HepG2 (cell line): Measurements from ENCODE around the gene HRG. TPM values are rescaled to one million over a fixed set of nuclear protein-coding genes. Genes with fewer than 3 reads are reported as not detected.

Experiments
- ASH2L ChIP-seq: fragments of 300-600, 200-600 bp; sonication (generic); IDR thresholded peaks from 2 replicates; pipeline ENCODE4 v1.7.0; 2017; ENCODE audit warnings: low read depth, mild to moderate bottlenecking, moderate library complexity, mixed read lengths, low read length; ENCODE audit not compliant: insufficient read length
- ATF2 ChIP-seq: sonication (generic); formaldehyde crosslinking; IDR thresholded peaks from 2 replicates; pipeline ENCODE4 v1.4.0; 2020; ENCODE audit warnings: missing genetic modification reagents
- BHLHE40 ChIP-seq: IDR thresholded peaks from 2 replicates; pipeline ENCODE4 v1.6.1; 2011; ENCODE audit warnings: low read length, improper control_type of control experiment
- CCDC6 ChIP-seq: sonication (generic); formaldehyde crosslinking; IDR thresholded peaks from 2 replicates; pipeline ENCODE4 v1.8.1; 2022; ENCODE audit warnings: mild to moderate bottlenecking, missing genetic modification reagents, moderate library complexity
- DNMT1 ChIP-seq: sonication (generic); formaldehyde crosslinking; IDR thresholded peaks from 2 replicates; pipeline ENCODE4 v1.5.1; 2020; ENCODE audit warnings: mild to moderate bottlenecking, missing genetic modification reagents
- DR1 ChIP-seq: sonication (generic); formaldehyde crosslinking; IDR thresholded peaks from 2 replicates; pipeline ENCODE4 v1.8.0; 2021; ENCODE audit warnings: mild to moderate bottlenecking, missing genetic modification reagents, inconsistent platforms
- EZH2 ChIP-seq: conservative IDR thresholded peaks from 2 replicates; pipeline ENCODE4 v1.6.1; 2012; ENCODE audit warnings: mild to moderate bottlenecking, low read depth, low read length, moderate library complexity
- HNRNPH1 ChIP-seq: fragments of 200-400 bp; formaldehyde crosslinking; optimal IDR thresholded peaks from 2 replicates; pipeline ENCODE3; 2017; ENCODE audit warnings: mild to moderate bottlenecking, low read depth, low read length
- MAFF ChIP-seq: IDR thresholded peaks from 2 replicates; pipeline ENCODE4 v1.6.1; 2011; ENCODE audit warnings: low read depth, low read length, improper control_type of control experiment
- MLX ChIP-seq: IDR thresholded peaks from 2 replicates; pipeline ENCODE4 v1.6.1; 2016
- NCOA1 ChIP-seq: sonication (generic); formaldehyde crosslinking; IDR thresholded peaks from 2 replicates; pipeline ENCODE4 v1.9.0; 2021; ENCODE audit warnings: missing genetic modification reagents
- NKX3-1 ChIP-seq: sonication (generic); formaldehyde crosslinking; IDR thresholded peaks from 2 replicates; pipeline ENCODE4 v1.5.0; 2020; ENCODE audit warnings: missing genetic modification reagents
- STAT5B ChIP-seq: sonication (generic); formaldehyde crosslinking; IDR thresholded peaks from 2 replicates; pipeline ENCODE4 v1.4.0; 2020; ENCODE audit warnings: missing genetic modification reagents
- TARDBP ChIP-seq: sonication (generic); formaldehyde crosslinking; IDR thresholded peaks from 2 replicates; pipeline ENCODE4 v1.8.0; 2022; ENCODE audit warnings: mild to moderate bottlenecking, missing genetic modification reagents
- ZBTB42 ChIP-seq: sonication (generic); formaldehyde crosslinking; IDR thresholded peaks from 2 replicates; pipeline ENCODE4 v1.5.0; 2020; ENCODE audit warnings: mild to moderate bottlenecking, missing genetic modification reagents
- ZFP90 ChIP-seq: sonication (generic); formaldehyde crosslinking; IDR thresholded peaks from 2 replicates; pipeline ENCODE4 v1.8.0; 2022; ENCODE audit warnings: missing genetic modification reagents, mild to moderate bottlenecking, inconsistent platforms, borderline replicate concordance
- ZMAT3 ChIP-seq: sonication (generic); formaldehyde crosslinking; conservative IDR thresholded peaks from 2 replicates; pipeline ENCODE4 v1.7.0; 2021; ENCODE audit warnings: missing genetic modification reagents
- ZNF263 ChIP-seq: sonication (generic); formaldehyde crosslinking; IDR thresholded peaks from 2 replicates; pipeline ENCODE4 v1.4.0; 2020; ENCODE audit warnings: missing genetic modification reagents
- ZNF276 ChIP-seq: sonication (generic); formaldehyde crosslinking; IDR thresholded peaks from 2 replicates; pipeline ENCODE4 v1.4.0; 2020; ENCODE audit warnings: mild to moderate bottlenecking, low read depth, missing genetic modification reagents
- ZNF572 ChIP-seq: sonication (generic); formaldehyde crosslinking; IDR thresholded peaks from 2 replicates; pipeline ENCODE4 v1.5.1; 2020; ENCODE audit warnings: mild to moderate bottlenecking, missing genetic modification reagents
- ZSCAN21 ChIP-seq: sonication (generic); formaldehyde crosslinking; IDR thresholded peaks from 2 replicates; pipeline ENCODE4 v1.8.0; 2022; ENCODE audit warnings: mild to moderate bottlenecking, missing genetic modification reagents, moderate library complexity, borderline replicate concordance
- polyA plus RNA-seq, 8 experiments: library from polyadenylated mRNA; depleted of rRNA in 3 of 8; stranded (reverse) in 7 of 8; unstranded in 1 of 8; fragments of >200 nt; fragmentation: Illumina TruSeq in 4 of 8; extraction: Trizol in 4 of 8; gene quantifications; 2 replicates each; pipeline versions ENCODE4 v1.2.1 to v1.2.3, GENCODE V29; 2011 to 2016; ENCODE audit warnings: low read depth in 4 of 8, missing spikeins in 1 of 8, mixed read lengths in 1 of 8; ENCODE audit not compliant: insufficient read depth in 1 of 8
- total RNA-seq, 5 experiments: library from RNA; depleted of rRNA; stranded (reverse); fragments of >200 nt; fragmentation: Illumina TruSeq; extraction: Trizol; gene quantifications; 2 replicates each; pipeline ENCODE4 v1.2.3, GENCODE V29; 2016; ENCODE audit warnings: low read depth in 1 of 5
- TF ChIP-seq, protein P1 (sequence below): sonication (generic); formaldehyde crosslinking; IDR thresholded peaks from 2 replicates; pipeline ENCODE4 v1.4.0; 2020; ENCODE audit warnings: mild to moderate bottlenecking, low read depth, missing genetic modification reagents
- TF ChIP-seq, protein P2 (sequence below): sonication (generic); formaldehyde crosslinking; IDR thresholded peaks from 2 replicates; pipeline ENCODE4 v1.4.0; 2020; ENCODE audit warnings: mild to moderate bottlenecking, missing genetic modification reagents
- TF ChIP-seq, protein P3 (sequence below): IDR thresholded peaks from 2 replicates; pipeline ENCODE4 v1.6.1; 2016; ENCODE audit warnings: mild to moderate bottlenecking, missing biosample characterization, missing genetic modification reagents

Gene HRG
- total and polyA plus RNA-seq, 2 of the 13 experiments (the other 11 are each of a cell fraction or from before 2014, with no cell fraction given): 0.09 to 0.11 TPM

DNA sequence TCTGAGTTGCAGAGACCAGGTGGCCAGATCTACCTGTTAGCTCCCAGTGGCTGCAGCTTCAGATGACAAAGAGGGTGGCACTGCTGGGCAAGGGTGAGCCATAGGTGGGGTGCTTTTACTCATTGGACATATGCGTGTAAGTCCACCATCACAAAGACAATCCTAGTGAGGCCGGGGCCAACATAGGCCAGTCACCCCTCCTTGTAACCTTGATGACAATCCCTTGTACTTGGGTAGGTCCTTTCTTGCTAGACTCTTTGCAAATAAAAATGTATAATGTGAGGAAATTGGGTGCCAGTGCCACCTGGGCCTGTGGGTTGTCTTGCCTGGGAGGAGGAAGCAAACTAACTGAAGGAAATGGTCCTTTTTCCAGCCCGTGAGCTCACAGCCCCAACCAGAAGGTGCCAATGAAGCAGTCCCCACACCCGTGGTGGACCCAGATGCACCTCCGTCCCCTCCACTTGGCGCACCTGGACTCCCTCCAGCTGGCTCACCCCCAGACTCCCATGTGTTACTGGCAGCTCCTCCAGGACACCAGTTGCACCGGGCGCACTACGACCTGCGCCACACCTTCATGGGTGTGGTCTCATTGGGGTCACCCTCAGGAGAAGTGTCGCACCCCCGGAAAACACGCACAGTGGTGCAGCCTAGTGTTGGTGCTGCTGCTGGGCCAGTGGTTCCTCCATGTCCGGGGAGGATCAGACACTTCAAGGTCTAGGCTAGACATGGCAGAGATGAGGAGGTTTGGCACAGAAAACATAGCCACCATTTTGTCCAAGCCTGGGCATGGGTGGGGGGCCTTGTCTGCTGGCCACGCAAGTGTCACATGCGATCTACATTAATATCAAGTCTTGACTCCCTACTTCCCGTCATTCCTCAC, 45.4 kb upstream of the HRG start (continued):
- TF ChIP-seq ZNF276 (CRISPR knock-in tag) (no peak; the same call in 1 of the 2 replicates), ZMAT3 (CRISPR knock-in tag) (no peak; the same call in 1 of the 2 replicates), ASH2L (no peak), ZNF263 (CRISPR knock-in tag) (no peak; the same call in 1 of the 2 replicates), NCOA1 (CRISPR knock-in tag) (peak; percentile 75), HNRNPH1 (peak; percentile 79), BHLHE40 (no peak), STAT5B (no peak), ZSCAN21 (CRISPR knock-in tag) (peak; percentile 4; the same call in 1 of the 2 replicates), ZBTB42 (no peak), ZNF572 (CRISPR knock-in tag) (peak; percentile 91; the same call in 1 of the 2 replicates), MLX (CRISPR knock-in tag) (no peak), CCDC6 (CRISPR knock-in tag) (peak; percentile 59), ZFP90 (no peak), TARDBP (CRISPR knock-in tag) (peak; percentile 89), MAFF (no peak), DR1 (CRISPR knock-in tag) (no peak), DNMT1 (no peak), NKX3-1 (CRISPR knock-in tag) (0 out of 2 replicates have a peak, but pooled peaks have one; percentile 16), EZH2 (no peak), ATF2 (CRISPR knock-in tag) (no peak)
- TF ChIP-seq, protein P1, sequence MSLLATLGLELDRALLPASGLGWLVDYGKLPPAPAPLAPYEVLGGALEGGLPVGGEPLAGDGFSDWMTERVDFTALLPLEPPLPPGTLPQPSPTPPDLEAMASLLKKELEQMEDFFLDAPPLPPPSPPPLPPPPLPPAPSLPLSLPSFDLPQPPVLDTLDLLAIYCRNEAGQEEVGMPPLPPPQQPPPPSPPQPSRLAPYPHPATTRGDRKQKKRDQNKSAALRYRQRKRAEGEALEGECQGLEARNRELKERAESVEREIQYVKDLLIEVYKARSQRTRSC (CRISPR knock-in tag): 0 out of 2 replicates have a peak, but pooled peaks have one; percentile 29
- TF ChIP-seq, protein P2, sequence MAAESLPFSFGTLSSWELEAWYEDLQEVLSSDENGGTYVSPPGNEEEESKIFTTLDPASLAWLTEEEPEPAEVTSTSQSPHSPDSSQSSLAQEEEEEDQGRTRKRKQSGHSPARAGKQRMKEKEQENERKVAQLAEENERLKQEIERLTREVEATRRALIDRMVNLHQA (CRISPR knock-in tag): no peak; the same call in 1 of the 2 replicates
- TF ChIP-seq, protein P3, sequence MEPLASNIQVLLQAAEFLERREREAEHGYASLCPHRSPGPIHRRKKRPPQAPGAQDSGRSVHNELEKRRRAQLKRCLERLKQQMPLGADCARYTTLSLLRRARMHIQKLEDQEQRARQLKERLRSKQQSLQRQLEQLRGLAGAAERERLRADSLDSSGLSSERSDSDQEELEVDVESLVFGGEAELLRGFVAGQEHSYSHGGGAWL (CRISPR knock-in tag): 0 out of 2 replicates have a peak, but pooled peaks have one; percentile 66
